K562 (cell line): ENCODE results near the gene FTL. TPM values are rescaled to one million over a fixed set of nuclear protein-coding genes. Genes with fewer than 3 reads are reported as not detected.

Experiments used
- CC2D1A ChIP-seq: fragments of 450-650 bp; IDR thresholded peaks from 2 replicates; pipeline ENCODE4 v1.6.1; 2017; ENCODE audit warnings: mild to moderate bottlenecking
- CCNT2 ChIP-seq: IDR thresholded peaks from 2 replicates; pipeline ENCODE4 v1.6.1; 2011; ENCODE audit warnings: borderline replicate concordance, low read depth, mild to moderate bottlenecking, moderate library complexity, mixed read lengths, low read length; ENCODE audit not compliant: insufficient read length; ENCODE audit errors: extremely low read depth
- GATAD2A ChIP-seq: fragments of 450-650 bp; IDR thresholded peaks from 2 replicates; pipeline ENCODE4 v1.6.1; 2017
- HMGXB4 ChIP-seq: sonication (generic); formaldehyde crosslinking; IDR thresholded peaks from 2 replicates; pipeline ENCODE4 v1.8.1; 2023; ENCODE audit warnings: mild to moderate bottlenecking, missing genetic modification reagents
- NR4A1 ChIP-seq, 2 experiments: fragments of 250-450 bp in 1 of 2; fragments of 450-650 bp in 1 of 2; sonication (Bioruptor Pico) in 1 of 2; IDR thresholded peaks; 2 replicates each; pipeline versions ENCODE4 v1.4.0 to v1.6.1; 2016 to 2020; ENCODE audit warnings: mild to moderate bottlenecking in 2 of 2, missing compliant biosample characterization in 1 of 2, missing genetic modification characterization in 1 of 2, moderate library complexity in 1 of 2
- RREB1 ChIP-seq: fragments of 250-450 bp; sonication (Bioruptor Pico); IDR thresholded peaks from 2 replicates; pipeline ENCODE4 v1.4.0; 2020
- SPI1 ChIP-seq: IDR thresholded peaks from 2 replicates; pipeline ENCODE4 v1.6.1; 2011; ENCODE audit warnings: low read depth, low read length, control low read depth, borderline replicate concordance
- TFAP4 ChIP-seq: sonication (generic); formaldehyde crosslinking; IDR thresholded peaks from 2 replicates; pipeline ENCODE4 v1.8.0; 2022; ENCODE audit warnings: missing genetic modification reagents, mild to moderate bottlenecking, moderate library complexity, borderline replicate concordance
- ZBTB5 ChIP-seq: fragments of 450-650 bp; IDR thresholded peaks from 2 replicates; pipeline ENCODE4 v1.6.1; 2017; ENCODE audit warnings: antibody characterized with exemption
- ZNF518B ChIP-seq: fragments of 250-450 bp; sonication (Bioruptor Pico); IDR thresholded peaks from 2 replicates; pipeline ENCODE4 v1.5.0; 2021; ENCODE audit warnings: mild to moderate bottlenecking, moderate library complexity
- ZNF584 ChIP-seq: fragments of 200-800 bp; sonication (Bioruptor generic); IDR thresholded peaks from 2 replicates; pipeline ENCODE4 v1.6.1; 2016; ENCODE audit warnings: low read depth, mild to moderate bottlenecking, missing genetic modification characterization, missing compliant biosample characterization
- polyA plus RNA-seq, 8 experiments: library from polyadenylated mRNA; depleted of rRNA in 4 of 8; stranded (reverse) in 5 of 8; unstranded in 3 of 8; fragments of >200 nt; fragmentation: Nextera tagmentation in 2 of 8; fragmentation: Illumina TruSeq in 1 of 8; extraction: Ambion mirVana in 2 of 8; extraction: Trizol in 1 of 8; gene quantifications; 2 replicates each; pipeline versions ENCODE4 v1.2.1 to v1.2.3, GENCODE V29; 2011 to 2014; ENCODE audit warnings: inconsistent platforms in 1 of 8, missing spikeins in 1 of 8
- total RNA-seq, 7 experiments: library from RNA; depleted of rRNA in 6 of 7; stranded (reverse); fragments of >200 nt in 6 of 7; fragmentation: Illumina TruSeq in 2 of 7; extraction: Trizol in 2 of 7; gene quantifications; 2 replicates each; pipeline versions ENCODE4 v1.2.1 to v1.2.3, GENCODE V29; 2011 to 2021; ENCODE audit warnings: low replicate concordance in 1 of 7

The FTL gene
- total and polyA plus RNA-seq, 9 of the 15 experiments (the other 6 are each of a cell fraction or from before 2014, with no cell fraction given): 1,231 to 27,415 (median 3,965) TPM

- TF ChIP-seq ZNF518B (CRISPR knock-in tag): no peak
- TF ChIP-seq CCNT2: no peak
- no peak for TF ChIP-seq RREB1 (CRISPR knock-in tag)
- no peak for TF ChIP-seq NR4A1 (CRISPR knock-in tag; IDR thresholded peaks at IDR 0.05)
- TF ChIP-seq NR4A1 (tag; IDR thresholded peaks at IDR 0.05): no peak
- TF ChIP-seq GATAD2A: peak; percentile 16; the same call in 1 of the 2 replicates
- no peak for TF ChIP-seq CC2D1A
- no peak for TF ChIP-seq SPI1
- no peak for TF ChIP-seq HMGXB4 (CRISPR knock-in tag)
- no peak for TF ChIP-seq ZBTB5
- TF ChIP-seq ZNF584 (CRISPR knock-in tag): no peak
- peak; percentile 37; the same call in 1 of the 2 replicates for TF ChIP-seq TFAP4 (CRISPR knock-in tag)
These were observed 3.1 kb downstream of the FTL start (continued) for GRCh38 chr19:48968179-48968661.
